NOMO-1 treated with dmso at 0.1 percent for 144 hours (cell line): Measurements from ENCODE around the gene GBX2.

Experiments used
- DNase-seq: peaks from one replicate; lab custom pipeline; 2025; ENCODE audit not compliant: unreplicated experiment; lab: John Stamatoyannopoulos, UW

Gene GBX2

GRCh38 chr2:236168110-236169080, at the start of gene GBX2:
Gene GBX2 (minus strand): TSS chr2:236168386. CDS start chr2:236167971, 415 bp downstream.
- DNase-seq = no peak

- DNase-seq = no peak
These were observed 49.7 kb upstream of the GBX2 start for GRCh38 chr2:236217926-236218325.

GRCh38 chr2:236216711-236217110, 48.5 kb upstream of the GBX2 start:
- no peak for DNase-seq

- no peak for DNase-seq
These were observed 47.7 kb upstream of the GBX2 start for GRCh38 chr2:236215761-236216333.

- DNase-seq = no peak
These were observed 47.0 kb upstream of the GBX2 start for GRCh38 chr2:236215196-236215595.

GRCh38 chr2:236214376-236214995, 46.3 kb upstream of the GBX2 start:
- no peak for DNase-seq

- DNase-seq = no peak
These were observed 43.1 kb upstream of the GBX2 start for GRCh38 chr2:236211296-236211695.

- DNase-seq = no peak
These were observed 42.4 kb upstream of the GBX2 start for GRCh38 chr2:236210536-236210935.

GRCh38 chr2:236209996-236210395, 41.8 kb upstream of the GBX2 start:
- no peak for DNase-seq

- no peak for DNase-seq
These were observed 41.3 kb upstream of the GBX2 start for GRCh38 chr2:236209535-236209934.

- no peak for DNase-seq
These were observed 40.1 kb upstream of the GBX2 start for GRCh38 chr2:236208019-236208926.

- DNase-seq = no peak
These were observed 39.3 kb upstream of the GBX2 start for GRCh38 chr2:236207472-236207871.

GRCh38 chr2:236205867-236206645, 37.9 kb upstream of the GBX2 start:
- DNase-seq = no peak

GRCh38 chr2:236204953-236205352, 36.8 kb upstream of the GBX2 start:
- no peak for DNase-seq

GRCh38 chr2:236200378-236200777, 32.2 kb upstream of the GBX2 start:
- no peak for DNase-seq

GRCh38 chr2:236196366-236196765, 28.2 kb upstream of the GBX2 start:
- DNase-seq = no peak

GRCh38 chr2:236195726-236196125, 27.5 kb upstream of the GBX2 start:
- DNase-seq = no peak

- no peak for DNase-seq
These were observed 26.6 kb upstream of the GBX2 start for GRCh38 chr2:236194786-236195185.

- no peak for DNase-seq
These were observed 24.8 kb upstream of the GBX2 start for GRCh38 chr2:236193026-236193425.

GRCh38 chr2:236190674-236191073, 22.5 kb upstream of the GBX2 start:
- DNase-seq = no peak
